ENCODE measurements around the gene ZFP36L1.

ZFP36L1 gene

GRCh38 chr14:68748260-68748659, 44.6 kb downstream of the ZFP36L1 start:
- DNase-seq (ENCODE audit: low spot score) = no peak
- no peak overlapping the region for H3K27ac ChIP-seq
- POLR2A ChIA-PET (ENCODE audit: low non-redundant PET) = no interaction called here
- no peak for TF ChIP-seq CTCF (conservative IDR thresholded peaks at IDR 0.05; ENCODE audit: low read depth)
- CTCF ChIA-PET = no interaction called here

- ChIA-PET CTCF (no interaction called here), POLR2A (ENCODE audit: low non-redundant PET) (no interaction called here)
These were observed 45.5 kb downstream of the ZFP36L1 start for GRCh38 chr14:68747393-68747792.

GRCh38 chr14:68744613-68745012, 48.3 kb downstream of the ZFP36L1 start:
- H3K27ac ChIP-seq = no peak overlapping the region
- ChIA-PET CTCF (no interaction called here), POLR2A (ENCODE audit: low non-redundant PET) (no interaction called here)
- TF ChIP-seq CTCF (conservative IDR thresholded peaks at IDR 0.05; ENCODE audit: low read depth) = no peak
- DNase-seq (ENCODE audit: low spot score) = no peak

More at GRCh38 chr14:68747393-68747792, 45.5 kb downstream of the ZFP36L1 start:
- H3K27ac ChIP-seq = no peak overlapping the region
- no peak for DNase-seq (ENCODE audit: low spot score)
- TF ChIP-seq CTCF (conservative IDR thresholded peaks at IDR 0.05; ENCODE audit: low read depth) = no peak

- no peak for TF ChIP-seq CTCF (conservative IDR thresholded peaks at IDR 0.05; ENCODE audit: low read depth)
- no peak for DNase-seq (ENCODE audit: low spot score)
- no peak overlapping the region for H3K27ac ChIP-seq
- CTCF ChIA-PET = interaction anchor here (0.6 kb wide), 2 partner anchors 121 to 285 kb away, joined by 3 read pairs; no protein-coding TSS in a partner anchor
- POLR2A ChIA-PET (ENCODE audit: low non-redundant PET) = no interaction called here
These were observed 50.9 kb downstream of the ZFP36L1 start for GRCh38 chr14:68741839-68742470.

- no peak for TF ChIP-seq CTCF (conservative IDR thresholded peaks at IDR 0.05; ENCODE audit: low read depth)
- ChIA-PET CTCF (no interaction called here), POLR2A (ENCODE audit: low non-redundant PET) (no interaction called here)
- H3K27ac ChIP-seq = no peak overlapping the region
- no peak for DNase-seq (ENCODE audit: low spot score)
These were observed 51.4 kb downstream of the ZFP36L1 start for GRCh38 chr14:68741477-68741791.

GRCh38 chr14:68740788-68741476, 51.9 kb downstream of the ZFP36L1 start:
- ChIA-PET POLR2A (ENCODE audit: low non-redundant PET) (no interaction called here), CTCF (no interaction called here)
- H3K27ac ChIP-seq = no peak overlapping the region
- no peak for TF ChIP-seq CTCF (conservative IDR thresholded peaks at IDR 0.05; ENCODE audit: low read depth)
- no peak for DNase-seq (ENCODE audit: low spot score)
